G401.6 (cell line): ENCODE measurements around the gene ZBTB44.
"Not testable (repeated sequence)": the region's sequence is repeated elsewhere in the genome, so short reads cannot be mapped to it uniquely, and the experiment has no call there.

Experiments
- FAIRE-seq: peaks from 2 replicates; lab custom pipeline; 2012; peaks lifted over from hg19 to GRCh38; lab: Jason Lieb, UNC

Gene ZBTB44

GRCh38 chr11:130246738-130247137, 68.0 kb downstream of the ZBTB44 start:
- FAIRE-seq: no peak

- FAIRE-seq: no peak
These were observed 68.4 kb downstream of the ZBTB44 start for GRCh38 chr11:130246270-130246669.

GRCh38 chr11:130245375-130245774, 69.3 kb downstream of the ZBTB44 start:
- FAIRE-seq: not testable (repeated sequence)

GRCh38 chr11:130244848-130245247, 69.9 kb downstream of the ZBTB44 start:
- FAIRE-seq: no peak

GRCh38 chr11:130243816-130244215, 70.9 kb downstream of the ZBTB44 start:
- no peak for FAIRE-seq

GRCh38 chr11:130241713-130242112, 73.0 kb downstream of the ZBTB44 start:
- FAIRE-seq: no peak

GRCh38 chr11:130237282-130238006, 77.3 kb downstream of the ZBTB44 start:
- no peak for FAIRE-seq

GRCh38 chr11:130234315-130234714, 80.4 kb downstream of the ZBTB44 start:
- FAIRE-seq: no peak

GRCh38 chr11:130233888-130234287, 80.8 kb downstream of the ZBTB44 start:
- FAIRE-seq: not testable (repeated sequence)

GRCh38 chr11:130233486-130233885, 81.2 kb downstream of the ZBTB44 start:
- not testable (repeated sequence) for FAIRE-seq

- no peak for FAIRE-seq
These were observed 87.3 kb downstream of the ZBTB44 start for GRCh38 chr11:130227373-130227772.

- no peak for FAIRE-seq
These were observed 91.3 kb downstream of the ZBTB44 start for GRCh38 chr11:130223291-130223971.

GRCh38 chr11:130220311-130221035, 94.2 kb downstream of the ZBTB44 start:
- FAIRE-seq: no peak

- FAIRE-seq: no peak
These were observed 95.6 kb downstream of the ZBTB44 start for GRCh38 chr11:130219148-130219547.

GRCh38 chr11:130218501-130219070, 96.1 kb downstream of the ZBTB44 start:
- FAIRE-seq: no peak

GRCh38 chr11:130217133-130218031, 97.3 kb downstream of the ZBTB44 start:
- FAIRE-seq: no peak

GRCh38 chr11:130216591-130217132, 98.1 kb downstream of the ZBTB44 start:
- FAIRE-seq: no peak

- FAIRE-seq: no peak
These were observed 98.5 kb downstream of the ZBTB44 start for GRCh38 chr11:130216221-130216550.

GRCh38 chr11:130215531-130216220, 99.0 kb downstream of the ZBTB44 start:
- no peak for FAIRE-seq

- no peak for FAIRE-seq
These were observed 99.7 kb downstream of the ZBTB44 start for GRCh38 chr11:130214861-130215530.

GRCh38 chr11:130213979-130214281, 100.8 kb downstream of the ZBTB44 start:
- FAIRE-seq: no peak
